NB4 (cell line): Measurements from ENCODE around the gene FAM161A.

Experiments used
- DNase-seq: peaks from one replicate; pipeline ENCODE4 v3.0.0; 2010; ENCODE audit warnings: low read depth
- H3K4me3 ChIP-seq: one replicate; pipeline ENCODE4 v1.5.1; 2011; ENCODE audit warnings: mild to moderate bottlenecking, low read depth, low read length, moderate library complexity
- CTCF ChIP-seq: IDR thresholded peaks from one replicate; pipeline ENCODE4 v1.5.1; 2012; ENCODE audit warnings: low read depth, low read length
- MAX ChIP-seq: IDR thresholded peaks from 2 replicates; pipeline ENCODE4 v1.6.1; 2011; ENCODE audit warnings: low read depth, low read length
- MYC ChIP-seq: IDR thresholded peaks from 2 replicates; pipeline ENCODE4 v1.6.1; 2011; ENCODE audit warnings: low read depth, low read length
- POLR2A ChIP-seq: IDR thresholded peaks from 2 replicates; pipeline ENCODE4 v1.6.1; 2011; ENCODE audit warnings: mild to moderate bottlenecking; ENCODE audit not compliant: insufficient read length; ENCODE audit errors: extremely low read depth

FAM161A gene

GRCh38 chr2:61792355-61792890, 61.4 kb downstream of the FAM161A start:
- no peak for DNase-seq

GRCh38 chr2:61789807-61790602, 63.9 kb downstream of the FAM161A start:
- TF ChIP-seq CTCF: no peak
- TF ChIP-seq POLR2A: no peak
- no peak for TF ChIP-seq MYC
- TF ChIP-seq MAX: no peak
- no peak overlapping the region for H3K4me3 ChIP-seq
- no peak for DNase-seq

More at GRCh38 chr2:61792355-61792890, 61.4 kb downstream of the FAM161A start:
- H3K4me3 ChIP-seq: no peak overlapping the region
- no peak for TF ChIP-seq CTCF
- TF ChIP-seq POLR2A: no peak
- no peak for TF ChIP-seq MAX
- no peak for TF ChIP-seq MYC

GRCh38 chr2:61787941-61788563, 65.8 kb downstream of the FAM161A start:
- DNase-seq: no peak
- TF ChIP-seq MYC: no peak
- no peak overlapping the region for H3K4me3 ChIP-seq

- DNase-seq: no peak
- TF ChIP-seq MYC: no peak
- no peak for TF ChIP-seq CTCF
- no peak for TF ChIP-seq POLR2A
- no peak overlapping the region for H3K4me3 ChIP-seq
Observed at GRCh38 chr2:61786876-61787275, 67.0 kb downstream of the FAM161A start.

GRCh38 chr2:61785583-61785982, 68.3 kb downstream of the FAM161A start:
- DNase-seq: no peak
- TF ChIP-seq POLR2A: no peak
- no peak for TF ChIP-seq CTCF
- TF ChIP-seq MYC: no peak
- no peak for TF ChIP-seq MAX
- H3K4me3 ChIP-seq: no peak overlapping the region

- DNase-seq: no peak
- TF ChIP-seq MAX (no peak), POLR2A (no peak), CTCF (no peak), MYC (no peak)
- no peak overlapping the region for H3K4me3 ChIP-seq
Observed at GRCh38 chr2:61784643-61785042, 69.2 kb downstream of the FAM161A start.
